HG02678 (cell line): ENCODE results near the gene PPP1R12B.
"Not testable (repeated sequence)": the region's sequence is repeated elsewhere in the genome, so short reads cannot be mapped to it uniquely, and the experiment has no call there.

Source experiments
- ATAC-seq: cut with Tn5 transposase; IDR thresholded peaks from one replicate; pipeline ENCODE4 v1.9.1; 2021; ENCODE audit warnings: mild to moderate bottlenecking, moderate library complexity; ENCODE audit not compliant: unreplicated experiment

PPP1R12B gene

DNA sequence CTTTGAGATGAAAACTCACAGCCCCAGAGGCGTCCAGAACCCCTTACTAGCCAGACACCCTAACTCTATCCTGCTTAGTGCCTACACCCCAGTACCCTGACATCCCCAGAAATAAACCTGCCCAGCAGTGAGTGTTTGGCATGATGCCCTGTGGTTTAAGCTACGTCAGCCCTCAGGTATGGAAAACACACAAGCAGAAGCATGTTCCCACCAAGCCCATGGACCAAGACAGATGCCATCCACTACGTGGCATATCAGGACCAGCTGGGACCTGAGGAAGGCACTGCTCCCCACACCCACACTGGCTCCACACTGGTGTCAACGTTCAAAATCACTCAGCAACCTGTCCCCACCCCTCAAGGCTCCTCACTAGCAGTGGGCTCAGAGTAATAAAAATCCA, 245.3 kb downstream of the PPP1R12B start:
- ATAC-seq: no peak

DNA sequence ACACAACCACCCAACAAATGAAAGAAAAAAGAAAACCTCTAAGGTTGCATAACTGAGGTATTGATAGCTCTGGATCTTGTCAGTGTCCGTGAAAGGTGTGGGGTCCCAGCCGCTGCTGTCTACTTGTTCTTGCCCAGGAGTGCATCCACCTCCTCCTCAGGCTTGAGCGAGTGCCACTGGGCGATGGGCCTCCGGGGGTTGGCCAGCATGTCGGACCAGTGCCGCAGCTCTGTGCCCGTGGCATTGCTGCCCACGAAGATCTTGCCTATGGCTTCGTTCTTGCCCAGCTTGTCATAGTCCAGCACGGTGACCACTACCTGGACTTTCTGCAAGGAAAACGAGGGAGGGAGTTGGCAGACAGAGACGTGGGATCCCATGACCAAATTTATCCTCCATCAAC, 248.1 kb downstream of the PPP1R12B start:
- no peak for ATAC-seq

DNA sequence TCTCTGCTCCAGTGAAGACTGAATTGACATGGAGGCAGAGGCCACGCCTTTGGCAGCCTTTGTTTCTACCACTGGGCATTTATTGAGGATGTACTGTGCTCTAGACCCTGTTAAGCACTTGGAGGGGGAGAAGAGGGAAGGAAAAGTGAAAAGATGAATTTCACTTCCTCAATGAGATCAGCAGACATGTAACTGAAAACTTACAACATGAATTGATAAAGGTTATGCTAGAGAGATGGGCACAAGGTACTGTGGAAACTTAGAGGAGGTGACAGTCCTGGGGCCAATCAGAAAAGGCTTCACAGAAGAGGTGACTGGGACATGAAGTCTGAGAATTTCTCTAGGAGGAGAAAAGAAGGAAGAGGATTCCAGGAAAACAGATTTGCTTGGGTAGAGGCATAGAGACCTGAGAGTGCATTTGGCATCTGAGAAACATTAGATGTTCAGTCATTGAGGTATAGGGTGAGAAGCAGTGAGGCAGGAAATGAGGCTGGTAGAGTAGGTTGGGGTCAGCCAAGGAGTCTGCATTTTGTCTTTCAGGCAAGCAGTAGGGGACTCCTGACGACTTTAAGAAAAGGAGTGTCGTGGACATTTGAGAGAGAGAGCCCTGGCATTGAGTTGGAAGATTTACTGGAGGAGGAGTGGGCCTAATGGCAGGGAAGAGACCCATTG, 248.7 kb downstream of the PPP1R12B start:
- no peak for ATAC-seq

DNA sequence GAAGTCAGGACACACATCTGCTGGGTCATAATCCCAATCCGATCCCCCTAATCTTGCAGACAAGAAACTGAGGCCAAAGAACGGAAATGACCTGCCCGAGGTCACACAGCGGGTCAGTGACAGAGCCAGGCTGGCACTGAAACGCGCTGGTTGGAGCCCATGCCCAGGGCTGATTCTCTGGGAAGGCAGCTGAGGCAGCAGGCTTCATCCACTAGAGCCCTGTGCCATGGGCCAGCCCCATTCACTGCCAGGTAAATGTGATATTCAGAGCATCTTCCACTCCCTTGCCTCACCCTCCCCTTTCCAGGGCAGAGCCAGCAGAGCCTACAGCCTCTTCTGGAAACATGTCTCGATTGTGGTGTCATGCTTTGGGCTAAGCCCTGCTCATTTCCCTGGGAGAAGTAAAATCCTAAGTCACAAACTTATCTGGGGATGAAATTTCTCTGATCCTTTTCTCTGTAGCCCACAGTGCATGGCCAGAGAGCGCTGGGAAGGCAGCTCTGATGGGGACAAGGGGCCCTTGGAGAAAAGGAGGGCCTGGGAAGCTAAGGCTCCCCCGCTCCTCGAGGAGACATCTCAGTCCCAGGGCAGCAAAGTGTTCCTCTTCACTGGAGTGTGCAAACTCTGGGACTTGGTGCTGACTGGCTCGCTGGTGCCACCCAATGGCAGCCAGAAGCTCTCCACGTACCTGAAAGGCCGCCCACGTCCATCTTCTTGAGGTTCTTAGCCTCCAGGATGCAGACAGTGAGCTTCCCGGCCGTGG, 251.4 kb downstream of the PPP1R12B start:
- peak; percentile 53 for ATAC-seq

DNA sequence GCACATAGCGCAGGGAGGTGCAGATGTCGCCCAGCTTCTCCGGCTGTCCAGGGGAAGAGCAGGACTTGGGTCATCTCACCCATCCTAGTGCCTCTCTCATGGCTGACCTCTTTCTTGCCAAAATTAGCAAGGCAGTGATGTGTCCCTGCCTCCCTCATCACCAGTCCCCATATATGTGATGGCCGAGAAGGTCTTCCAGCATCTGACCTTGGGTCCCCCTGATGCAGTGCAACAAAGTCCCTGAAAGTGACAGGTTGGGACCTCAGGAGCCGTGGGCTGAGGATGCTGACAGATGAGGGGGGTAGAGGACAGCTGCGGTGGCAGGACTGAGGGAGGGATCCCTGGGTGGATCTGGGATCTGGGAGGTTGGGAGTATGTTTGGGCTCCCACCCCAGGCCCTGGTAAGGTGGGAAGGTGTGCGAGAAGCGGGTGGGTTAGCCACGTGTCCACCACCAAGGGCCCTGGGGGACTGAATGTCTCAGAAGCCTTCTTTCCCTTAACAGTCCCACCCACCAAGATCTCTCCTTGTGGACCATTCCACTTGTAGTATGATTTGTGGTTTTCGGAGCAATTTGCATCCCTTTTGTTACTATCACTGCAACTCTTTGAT, 252.0 kb downstream of the PPP1R12B start:
- ATAC-seq: no peak

DNA sequence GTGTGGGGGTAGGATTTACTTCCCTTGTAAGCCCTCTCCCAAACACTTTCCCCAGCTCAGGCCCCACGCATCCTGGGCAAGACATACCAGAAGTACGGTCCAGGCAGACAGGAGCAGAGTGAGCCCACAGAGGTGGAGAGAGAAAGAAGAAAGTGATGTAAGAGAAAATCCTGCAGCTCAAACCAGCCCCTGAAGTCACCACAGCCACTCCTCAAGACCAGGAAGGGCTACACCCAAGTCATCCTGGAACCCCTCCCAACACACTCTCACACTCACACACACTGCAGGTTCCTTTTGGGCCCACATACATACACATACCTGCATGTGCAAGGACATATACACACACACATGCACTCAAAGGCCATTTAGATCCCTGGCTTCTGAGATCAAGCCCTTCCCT, 254.9 kb downstream of the PPP1R12B start:
- ATAC-seq: no peak

DNA sequence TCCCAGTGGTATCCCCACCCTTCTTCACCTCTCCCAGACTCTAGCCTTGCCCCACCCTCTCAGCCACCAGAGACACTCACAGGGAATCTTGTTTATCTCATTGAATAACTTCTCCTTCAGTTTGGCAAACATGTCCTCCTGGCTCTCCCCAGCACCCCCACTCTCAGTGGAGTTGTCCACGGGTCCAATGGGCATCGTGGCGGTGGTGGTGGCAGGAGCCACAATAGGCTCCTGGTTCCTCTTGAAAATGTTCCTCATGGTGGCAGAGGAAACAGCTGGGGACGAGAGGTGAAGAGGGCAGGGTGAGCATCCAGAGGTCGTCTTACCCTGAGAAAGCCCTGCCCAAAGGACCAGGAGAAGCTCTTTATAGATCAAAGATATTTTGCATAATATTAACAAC, 257.0 kb downstream of the PPP1R12B start:
- ATAC-seq: no peak

DNA sequence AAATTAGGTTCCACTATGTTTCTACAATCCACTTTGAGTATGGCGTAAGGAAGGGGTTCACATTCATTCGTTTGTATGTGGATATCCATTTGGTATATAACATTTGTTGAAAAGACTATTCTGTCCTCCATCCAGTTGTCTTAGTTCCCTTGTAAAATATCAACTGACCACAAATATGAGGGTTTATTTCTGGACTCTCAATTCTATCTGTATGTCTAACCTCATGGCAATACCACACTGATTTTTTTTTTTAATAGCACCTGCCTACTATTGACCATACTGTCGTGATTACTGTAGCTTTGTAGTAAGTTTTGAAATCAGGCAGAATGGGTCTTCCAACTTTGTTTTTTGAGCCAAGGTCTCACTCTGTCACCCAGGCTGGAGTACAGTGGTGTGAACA, 263.5 kb downstream of the PPP1R12B start:
- not testable (repeated sequence) for ATAC-seq

DNA sequence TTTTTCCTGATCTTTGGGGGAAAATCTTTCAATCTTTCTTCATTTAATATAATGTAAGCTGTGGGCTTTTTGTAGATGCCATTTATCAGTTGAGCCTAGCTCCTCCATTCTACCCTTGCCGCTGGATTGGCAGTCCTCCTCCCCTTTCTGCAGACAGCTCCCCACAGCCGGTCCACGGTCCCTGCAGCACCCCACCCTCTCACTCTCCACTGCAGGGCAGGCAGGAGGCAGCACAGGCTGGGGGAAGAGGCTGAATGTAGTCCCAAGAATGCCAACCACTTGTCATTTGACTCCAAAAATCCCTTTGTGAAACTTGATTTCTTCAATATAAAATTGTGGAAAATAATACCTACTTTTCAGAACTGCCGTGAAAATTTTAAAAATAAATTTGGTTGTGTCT, 265.1 kb downstream of the PPP1R12B start:
- no peak for ATAC-seq

DNA sequence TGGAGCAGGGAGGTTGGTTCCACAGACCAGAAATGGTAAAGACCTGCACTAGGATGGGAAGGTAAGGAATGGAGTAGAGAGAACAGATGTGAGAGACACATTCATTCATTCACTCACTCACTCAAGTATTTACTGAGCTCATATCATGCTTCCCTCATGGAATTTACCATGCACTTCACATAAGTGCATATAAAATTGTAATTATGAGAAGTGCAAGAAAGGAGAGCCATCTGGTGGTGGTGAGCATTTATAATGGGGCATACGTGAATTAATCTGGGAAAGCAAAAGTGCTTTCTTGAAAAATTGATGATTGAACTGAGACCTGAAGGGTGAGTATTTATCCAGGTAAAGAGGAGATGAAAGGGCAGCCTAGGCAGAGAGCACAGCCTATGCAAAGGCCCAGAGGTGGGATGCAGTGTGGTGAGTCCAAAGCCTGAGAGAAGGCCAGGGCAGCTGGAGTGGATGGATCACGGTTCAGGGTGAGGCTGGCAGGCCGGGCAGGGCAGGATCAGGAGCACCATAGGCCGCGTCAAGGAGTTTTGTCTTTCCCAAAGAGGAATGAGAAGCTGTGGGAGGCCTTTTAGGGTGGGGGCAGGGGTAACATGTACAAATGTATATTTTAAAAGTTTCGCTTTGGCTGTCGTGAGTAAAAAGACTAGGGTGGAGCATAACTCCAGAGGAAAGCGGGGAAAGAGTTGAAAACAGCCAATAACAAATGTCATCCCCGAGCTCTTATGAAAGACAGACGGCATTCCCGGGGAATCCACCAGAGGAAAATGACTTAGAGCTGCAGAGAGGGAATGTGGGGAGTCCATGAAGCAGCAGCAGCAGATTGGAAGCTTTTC, 266.1 kb downstream of the PPP1R12B start:
- ATAC-seq: not testable (repeated sequence)

DNA sequence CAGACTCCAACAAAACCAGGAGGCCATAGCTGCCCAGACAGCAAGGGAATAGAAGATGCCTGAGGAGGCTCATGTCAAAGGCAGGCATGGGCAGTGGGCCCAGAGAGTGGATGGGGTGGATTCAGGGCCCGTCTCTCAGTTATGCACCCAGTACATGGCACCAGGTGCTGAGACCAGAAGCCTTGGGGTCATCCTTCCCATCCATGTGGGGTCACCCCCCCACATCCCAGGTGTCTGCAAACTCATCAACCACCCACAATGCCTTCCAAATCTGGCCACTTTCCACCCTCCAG, 266.7 kb downstream of the PPP1R12B start:
- not testable (repeated sequence) for ATAC-seq

DNA sequence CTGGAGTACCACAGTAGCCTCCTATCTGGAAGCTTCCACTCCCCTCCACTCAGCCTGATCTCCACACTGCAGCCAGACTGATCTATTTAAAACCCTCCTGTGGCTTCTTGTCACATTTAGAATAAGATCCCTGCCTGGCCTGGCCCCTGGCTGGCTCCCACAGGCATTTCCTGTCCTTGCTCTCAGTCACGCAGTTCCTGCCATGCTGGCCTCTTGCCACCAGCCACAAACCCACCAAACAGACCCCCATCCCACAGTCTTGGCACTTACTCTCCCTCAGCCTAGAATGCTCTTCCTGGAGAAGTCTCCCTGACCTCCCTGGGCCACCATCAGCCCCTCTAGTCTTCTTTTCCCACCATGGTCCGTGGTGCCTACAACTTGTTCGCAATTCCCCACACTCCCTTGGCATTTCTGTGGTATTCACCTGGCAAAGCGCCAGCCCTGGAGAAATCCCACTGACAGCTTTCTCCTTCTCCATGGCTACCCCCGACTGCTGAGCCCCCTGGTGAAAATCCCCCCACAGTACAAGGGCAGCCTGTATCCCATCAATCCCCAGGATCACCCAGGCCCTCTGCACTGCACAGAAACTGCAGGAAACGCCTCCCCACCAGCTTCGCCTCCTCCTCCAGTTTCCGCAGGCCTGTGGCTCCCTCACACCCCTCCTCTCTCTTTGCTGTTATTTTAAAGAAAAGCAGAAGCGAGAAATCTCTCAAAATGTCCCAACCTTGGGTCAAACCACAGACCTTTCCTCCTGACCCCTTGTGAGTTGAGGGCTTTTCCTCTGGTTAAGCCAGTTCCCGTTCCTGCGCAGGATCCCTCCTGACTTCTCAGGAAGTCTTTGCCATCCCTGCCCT, 267.2 kb downstream of the PPP1R12B start:
- peak; percentile 76 for ATAC-seq

DNA sequence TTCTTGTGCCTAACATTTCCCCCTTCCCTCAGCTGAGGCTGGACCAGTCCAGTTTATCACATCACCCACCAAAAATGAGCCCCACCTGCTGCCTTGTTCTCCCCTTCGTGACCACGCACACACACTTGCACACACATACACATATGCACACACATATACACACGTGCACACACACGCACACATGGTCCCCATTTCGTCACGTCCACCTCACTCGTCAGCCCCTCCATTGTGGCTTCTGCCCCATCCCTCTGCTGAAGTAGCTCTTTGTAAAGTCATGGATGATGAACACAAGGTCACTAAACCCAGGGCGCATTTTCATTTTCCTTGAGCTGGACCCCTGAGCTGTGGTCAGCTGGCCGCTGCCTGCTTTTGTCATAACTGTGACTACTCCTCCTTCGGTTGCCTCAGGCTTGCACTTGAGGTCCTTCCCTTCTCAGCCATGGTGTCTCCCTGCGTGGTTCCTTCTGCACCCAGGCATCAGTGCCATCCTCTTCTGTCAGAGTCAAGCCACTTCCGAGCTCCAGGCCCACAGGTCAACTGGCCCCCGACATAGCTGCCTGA, 267.9 kb downstream of the PPP1R12B start:
- ATAC-seq: peak; percentile 19

DNA sequence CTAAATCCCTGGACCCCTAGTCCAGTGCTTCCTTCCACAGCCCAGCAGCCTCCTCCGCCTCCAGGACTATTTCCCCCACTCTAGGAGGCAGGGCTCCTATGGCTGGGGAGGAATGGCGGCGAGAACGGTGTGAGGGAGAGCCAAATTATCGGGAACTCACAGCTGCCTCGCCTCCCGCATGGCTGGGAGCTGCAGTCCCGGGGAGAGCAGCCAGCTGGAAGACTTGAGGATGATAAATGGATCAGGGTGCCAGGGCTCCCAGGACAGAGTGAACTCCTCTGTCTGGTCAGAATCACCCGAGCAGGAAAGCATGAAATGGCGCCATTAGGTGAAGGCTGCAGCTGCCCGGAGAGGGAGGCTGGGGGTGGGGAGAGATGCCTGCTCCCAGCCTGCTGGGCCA, 270.5 kb downstream of the PPP1R12B start:
- ATAC-seq: not testable (repeated sequence)

DNA sequence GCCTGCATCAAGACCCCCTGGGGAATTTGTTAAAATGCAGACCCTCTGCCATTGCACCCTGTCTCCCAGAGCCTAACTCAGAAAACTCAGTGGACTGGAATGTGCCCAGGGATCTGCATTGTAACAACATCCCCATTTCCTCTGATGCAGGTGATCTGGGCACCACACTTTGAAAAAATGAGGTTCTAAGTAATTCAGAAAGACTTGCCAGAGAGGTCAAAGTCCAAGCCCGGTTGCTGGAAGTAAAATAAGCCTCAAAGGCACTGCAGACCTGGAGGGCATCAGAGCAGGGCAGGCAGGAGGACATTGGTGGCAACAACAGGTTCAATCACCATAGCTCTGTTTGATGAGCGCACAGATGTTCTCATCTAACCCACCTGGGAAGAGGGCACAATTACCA, 271.0 kb downstream of the PPP1R12B start:
- ATAC-seq: no peak

DNA sequence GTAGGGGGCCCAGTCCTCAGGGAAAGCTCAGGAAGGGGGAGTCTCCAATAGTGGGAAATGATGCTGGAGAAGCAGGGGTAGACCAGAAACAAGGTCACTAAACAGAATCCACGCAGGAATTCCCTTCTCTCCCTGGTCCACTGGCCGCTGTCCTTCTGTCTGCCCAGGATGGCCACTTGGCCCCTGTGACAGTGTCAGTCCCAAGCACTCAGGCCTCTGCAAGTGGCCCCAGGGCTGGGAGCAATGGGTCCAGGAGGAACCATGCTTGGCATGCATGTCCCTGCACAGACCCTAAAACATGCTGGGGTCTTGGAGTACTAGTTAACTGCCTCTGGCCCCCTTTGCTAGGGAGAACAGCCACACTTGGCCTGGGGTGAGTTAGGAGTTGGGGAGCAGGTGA, 271.5 kb downstream of the PPP1R12B start:
- not testable (repeated sequence) for ATAC-seq

DNA sequence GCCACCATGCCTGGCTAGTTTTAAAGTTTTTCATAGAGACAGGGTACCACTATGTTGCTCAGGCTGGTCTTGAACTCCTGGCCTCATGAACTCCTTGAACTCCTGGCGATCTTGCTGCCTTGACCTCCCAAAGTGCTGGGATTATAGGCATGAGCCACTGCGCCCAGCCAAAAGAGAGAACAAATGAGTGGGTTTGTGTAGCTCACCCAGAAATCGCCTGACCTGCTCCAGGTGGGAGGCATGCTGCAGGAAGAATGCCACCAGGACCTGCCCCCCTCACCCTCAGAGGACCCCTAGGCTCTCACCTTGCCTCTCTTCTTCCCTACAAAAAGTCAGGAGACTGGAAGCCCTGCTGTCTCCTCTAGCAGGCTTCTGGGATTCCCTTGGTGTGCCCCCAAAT, 272.9 kb downstream of the PPP1R12B start:
- ATAC-seq: no peak

DNA sequence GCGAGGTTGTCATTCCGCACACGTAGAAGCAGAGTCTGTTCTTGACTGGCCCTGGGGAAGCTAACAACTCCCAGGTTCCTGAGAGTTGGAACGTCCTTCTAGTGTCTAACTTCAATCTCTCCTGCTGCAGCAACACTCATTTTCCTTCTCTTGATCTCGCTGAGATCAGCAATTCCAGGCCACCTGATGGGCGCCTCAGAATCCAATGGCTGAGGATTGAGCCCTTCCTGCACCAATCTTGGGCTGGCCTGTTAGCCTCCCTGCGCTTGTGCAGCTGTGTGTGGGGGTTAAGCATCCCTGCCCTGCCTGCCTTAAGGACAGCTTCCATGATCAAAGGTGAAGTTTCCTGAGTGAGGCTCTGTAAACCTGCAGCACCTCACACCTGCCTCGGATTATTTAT, 273.9 kb downstream of the PPP1R12B start:
- ATAC-seq: no peak

DNA sequence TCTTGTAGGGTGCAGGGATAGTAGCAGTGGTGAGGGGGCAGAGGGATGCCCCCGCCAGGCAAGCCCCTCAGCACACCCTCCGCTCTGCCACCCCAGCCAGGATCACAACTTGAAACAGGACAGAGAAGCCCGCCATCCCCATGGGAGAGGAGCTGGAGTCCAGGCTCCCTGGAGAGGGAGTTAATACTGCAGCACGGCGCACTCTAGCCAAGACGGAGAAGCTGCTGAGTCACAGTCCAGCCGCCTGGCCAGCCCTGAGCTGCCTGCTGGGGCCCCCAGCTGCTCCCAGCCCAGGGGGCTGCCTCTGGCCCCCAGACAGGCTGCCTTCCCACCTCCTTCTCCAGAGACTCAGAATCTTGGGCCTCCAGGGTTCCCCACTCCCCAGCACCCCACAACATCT, 274.6 kb downstream of the PPP1R12B start:
- ATAC-seq: no peak

DNA sequence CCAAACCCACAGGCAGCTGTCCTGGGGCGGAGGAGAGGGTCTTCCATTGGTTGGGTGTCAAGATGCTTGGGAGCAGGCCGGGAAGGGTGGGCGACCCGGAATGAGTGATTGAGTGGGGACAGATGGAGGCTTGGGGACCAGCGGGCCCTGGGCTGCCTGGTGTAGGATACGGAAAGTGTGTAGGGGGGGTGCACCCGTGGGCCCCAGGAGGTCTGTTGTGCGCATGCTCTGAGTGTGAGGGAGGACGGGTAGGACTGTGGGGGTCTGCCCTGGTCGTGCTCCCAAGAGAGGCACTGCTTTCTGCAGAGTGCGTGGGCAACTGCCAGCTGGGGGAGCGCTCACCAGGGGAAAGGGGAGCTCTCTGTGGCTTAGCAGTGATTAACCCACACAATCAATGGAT, 275.0 kb downstream of the PPP1R12B start:
- ATAC-seq: not testable (repeated sequence)
